ENCODE data around the gene PRKCQ.

The PRKCQ gene

GRCh38 chr10:6543431-6544005 is 36.6 kb downstream of the PRKCQ start:
- no peak for TF ChIP-seq MAX (IDR thresholded peaks at IDR 0.05; ENCODE audit: low read depth, low read length)
- TF ChIP-seq MYC (IDR thresholded peaks at IDR 0.05; ENCODE audit: low read depth, low read length), result no peak
- no peak for TF ChIP-seq CTCF (IDR thresholded peaks at IDR 0.05; ENCODE audit: low read depth, low read length)
- no peak for TF ChIP-seq POLR2A (IDR thresholded peaks at IDR 0.05; ENCODE audit: extremely low read depth, insufficient read length)

GRCh38 chr10:6542999-6543430 is 37.1 kb downstream of the PRKCQ start:
- DNase-seq (ENCODE audit: low read depth), result peak; percentile 27
- no peak for TF ChIP-seq CTCF (IDR thresholded peaks at IDR 0.05; ENCODE audit: low read depth, low read length)
- TF ChIP-seq POLR2A (IDR thresholded peaks at IDR 0.05; ENCODE audit: extremely low read depth, insufficient read length), result no peak
- no peak for TF ChIP-seq MYC (IDR thresholded peaks at IDR 0.05; ENCODE audit: low read depth, low read length)
- TF ChIP-seq MAX (IDR thresholded peaks at IDR 0.05; ENCODE audit: low read depth, low read length), result no peak
- no peak overlapping the region for H3K4me3 ChIP-seq (ENCODE audit: low read depth, low read length)

More at GRCh38 chr10:6543431-6544005, 36.6 kb downstream of the PRKCQ start:
- DNase-seq (ENCODE audit: low read depth), result peak; percentile 4
- H3K4me3 ChIP-seq (ENCODE audit: low read depth, low read length), result no peak overlapping the region

- DNase-seq (ENCODE audit: low read depth), result no peak
- no peak overlapping the region for H3K4me3 ChIP-seq (ENCODE audit: low read depth, low read length)
- TF ChIP-seq POLR2A (IDR thresholded peaks at IDR 0.05; ENCODE audit: extremely low read depth, insufficient read length) (no peak), CTCF (IDR thresholded peaks at IDR 0.05; ENCODE audit: low read depth, low read length) (no peak), MAX (IDR thresholded peaks at IDR 0.05; ENCODE audit: low read depth, low read length) (no peak)
Measured at GRCh38 chr10:6539833-6540232, 40.2 kb downstream of the PRKCQ start.

GRCh38 chr10:6537770-6538169 is 42.3 kb downstream of the PRKCQ start:
- TF ChIP-seq MAX (IDR thresholded peaks at IDR 0.05; ENCODE audit: low read depth, low read length) (no peak), CTCF (IDR thresholded peaks at IDR 0.05; ENCODE audit: low read depth, low read length) (peak; percentile 20), MYC (IDR thresholded peaks at IDR 0.05; ENCODE audit: low read depth, low read length) (no peak)
- H3K4me3 ChIP-seq (ENCODE audit: low read depth, low read length), result no peak overlapping the region
- peak; percentile 36 for DNase-seq (ENCODE audit: low read depth)

GRCh38 chr10:6536102-6536501 is 44.0 kb downstream of the PRKCQ start:
- TF ChIP-seq CTCF (IDR thresholded peaks at IDR 0.05; ENCODE audit: low read depth, low read length) (no peak), MYC (IDR thresholded peaks at IDR 0.05; ENCODE audit: low read depth, low read length) (no peak), MAX (IDR thresholded peaks at IDR 0.05; ENCODE audit: low read depth, low read length) (no peak), POLR2A (IDR thresholded peaks at IDR 0.05; ENCODE audit: extremely low read depth, insufficient read length) (no peak)
- DNase-seq (ENCODE audit: low read depth), result no peak
- H3K4me3 ChIP-seq (ENCODE audit: low read depth, low read length), result no peak overlapping the region
